Epithelial cell of proximal tubule (primary cell): Measurements from ENCODE around the gene RNFT2. TPM values are rescaled to one million over a fixed set of nuclear protein-coding genes. Genes with fewer than 3 reads are reported as not detected.

Source experiments
- DNase-seq: peaks from one replicate; pipeline ENCODE4 v3.0.0-alpha.2; 2011; ENCODE audit warnings: low read depth
- H3K4me3 ChIP-seq: 2 replicates; pipeline ENCODE4 v1.5.1; 2011; ENCODE audit warnings: low read depth, mild to moderate bottlenecking, low read length
- total RNA-seq: library from RNA; depleted of rRNA; stranded (reverse); fragments of >200 nt; gene quantifications from 2 replicates; pipeline ENCODE4 v1.2.3, GENCODE V29; 2015
- TF ChIP-seq, protein P1 (sequence below): conservative IDR thresholded peaks from 2 replicates; pipeline ENCODE4 v1.5.1; 2012; ENCODE audit warnings: low read depth, mild to moderate bottlenecking, low read length

Gene RNFT2
- total RNA-seq, 1 donor from 2014 or later: 4.3 TPM

DNA sequence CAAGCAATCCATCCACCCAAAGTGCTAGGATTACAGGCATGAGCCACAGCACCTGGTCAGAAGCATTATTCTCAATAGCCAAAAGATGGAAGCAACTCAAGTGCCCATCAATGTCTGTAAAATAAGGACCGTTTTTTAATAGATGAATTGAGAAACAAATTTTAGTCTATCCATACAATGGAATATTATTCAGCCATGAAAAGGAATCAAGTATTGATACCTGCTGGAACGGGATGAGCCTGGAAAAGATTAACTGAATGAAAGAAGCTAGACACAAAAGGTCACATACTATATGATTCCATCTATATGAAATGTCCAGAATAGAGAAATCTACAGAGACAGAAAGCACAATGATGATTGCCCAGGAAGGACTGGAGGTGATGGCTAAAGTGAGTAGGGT is 163.5 kb downstream of the RNFT2 start:
- H3K4me3 ChIP-seq: no peak overlapping the region
- TF ChIP-seq, protein P1, sequence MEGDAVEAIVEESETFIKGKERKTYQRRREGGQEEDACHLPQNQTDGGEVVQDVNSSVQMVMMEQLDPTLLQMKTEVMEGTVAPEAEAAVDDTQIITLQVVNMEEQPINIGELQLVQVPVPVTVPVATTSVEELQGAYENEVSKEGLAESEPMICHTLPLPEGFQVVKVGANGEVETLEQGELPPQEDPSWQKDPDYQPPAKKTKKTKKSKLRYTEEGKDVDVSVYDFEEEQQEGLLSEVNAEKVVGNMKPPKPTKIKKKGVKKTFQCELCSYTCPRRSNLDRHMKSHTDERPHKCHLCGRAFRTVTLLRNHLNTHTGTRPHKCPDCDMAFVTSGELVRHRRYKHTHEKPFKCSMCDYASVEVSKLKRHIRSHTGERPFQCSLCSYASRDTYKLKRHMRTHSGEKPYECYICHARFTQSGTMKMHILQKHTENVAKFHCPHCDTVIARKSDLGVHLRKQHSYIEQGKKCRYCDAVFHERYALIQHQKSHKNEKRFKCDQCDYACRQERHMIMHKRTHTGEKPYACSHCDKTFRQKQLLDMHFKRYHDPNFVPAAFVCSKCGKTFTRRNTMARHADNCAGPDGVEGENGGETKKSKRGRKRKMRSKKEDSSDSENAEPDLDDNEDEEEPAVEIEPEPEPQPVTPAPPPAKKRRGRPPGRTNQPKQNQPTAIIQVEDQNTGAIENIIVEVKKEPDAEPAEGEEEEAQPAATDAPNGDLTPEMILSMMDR: no peak
- no peak for DNase-seq

Other genes with a start within 250 kb of the RNFT2 start
- gene MAP1LC3B2, start 178.9 kb upstream of the RNFT2 start, total RNA-seq: 0.29 TPM in 1 of 2 replicates, not detected in the other
- gene SPRING1, start 246 bp upstream of the RNFT2 start, total RNA-seq: 32.6 and 49.9 TPM in 2 replicates
- not detected in 2 replicates for gene HRK, start 143.1 kb downstream of the RNFT2 start, total RNA-seq
- 13.1 and 14.4 TPM in 2 replicates for gene FBXW8, start 172.6 kb downstream of the RNFT2 start, total RNA-seq